ENCODE results near the gene EXOC3L1.

- TF ChIP-seq EZH2 (IDR thresholded peaks at IDR 0.05; ENCODE audit: low read depth), result no peak
- TF ChIP-seq CTCF (conservative IDR thresholded peaks at IDR 0.05), result no peak
Measured at GRCh38 chr16:67185651-67186134, 4.2 kb downstream of the EXOC3L1 start.

All from PC-9 (cell line).